Measurements from ENCODE around the gene SLC51B.

SLC51B gene

GRCh38 chr15:65056868-65057548 is 11.8 kb downstream of the SLC51B start:
- DNase-seq (ENCODE audit: low read depth) = no peak
- H3K4me3 ChIP-seq (ENCODE audit: low read depth, low read length) = no peak overlapping the region
- TF ChIP-seq CTCF (IDR thresholded peaks at IDR 0.05; ENCODE audit: insufficient read depth, low read depth, low read length, missing control alignments) = no peak

GRCh38 chr15:65057549-65057940 is 12.4 kb downstream of the SLC51B start:
- H3K4me3 ChIP-seq (ENCODE audit: low read depth, low read length) = no peak overlapping the region
- no peak for TF ChIP-seq CTCF (IDR thresholded peaks at IDR 0.05; ENCODE audit: insufficient read depth, low read depth, low read length, missing control alignments)
- no peak for DNase-seq (ENCODE audit: low read depth)

- TF ChIP-seq CTCF (IDR thresholded peaks at IDR 0.05; ENCODE audit: insufficient read depth, low read depth, low read length, missing control alignments) = no peak
- H3K4me3 ChIP-seq (ENCODE audit: low read depth, low read length) = no peak overlapping the region
- no peak for DNase-seq (ENCODE audit: low read depth)
These were observed 13.5 kb downstream of the SLC51B start for GRCh38 chr15:65058394-65059368.

GRCh38 chr15:65059369-65059750 is 14.2 kb downstream of the SLC51B start:
- DNase-seq (ENCODE audit: low read depth) = no peak
- TF ChIP-seq CTCF (IDR thresholded peaks at IDR 0.05; ENCODE audit: insufficient read depth, low read depth, low read length, missing control alignments) = no peak
- no peak overlapping the region for H3K4me3 ChIP-seq (ENCODE audit: low read depth, low read length)

- no peak for TF ChIP-seq CTCF (IDR thresholded peaks at IDR 0.05; ENCODE audit: insufficient read depth, low read depth, low read length, missing control alignments)
- no peak overlapping the region for H3K4me3 ChIP-seq (ENCODE audit: low read depth, low read length)
- DNase-seq (ENCODE audit: low read depth) = no peak
These were observed 14.9 kb downstream of the SLC51B start for GRCh38 chr15:65059931-65060596.

- TF ChIP-seq CTCF (IDR thresholded peaks at IDR 0.05; ENCODE audit: insufficient read depth, low read depth, low read length, missing control alignments) = no peak
- DNase-seq (ENCODE audit: low read depth) = no peak
- no peak overlapping the region for H3K4me3 ChIP-seq (ENCODE audit: low read depth, low read length)
These were observed 15.6 kb downstream of the SLC51B start for GRCh38 chr15:65060641-65061397.
